LNCAP (cell line): ENCODE data around the gene EVI5.

Experiments
- TF ChIP-seq, protein P1 (sequence below): fragments of 450-650 bp; IDR thresholded peaks from 2 replicates; pipeline ENCODE4 v1.5.1; 2017; ENCODE audit warnings: mild to moderate bottlenecking

The EVI5 gene

DNA sequence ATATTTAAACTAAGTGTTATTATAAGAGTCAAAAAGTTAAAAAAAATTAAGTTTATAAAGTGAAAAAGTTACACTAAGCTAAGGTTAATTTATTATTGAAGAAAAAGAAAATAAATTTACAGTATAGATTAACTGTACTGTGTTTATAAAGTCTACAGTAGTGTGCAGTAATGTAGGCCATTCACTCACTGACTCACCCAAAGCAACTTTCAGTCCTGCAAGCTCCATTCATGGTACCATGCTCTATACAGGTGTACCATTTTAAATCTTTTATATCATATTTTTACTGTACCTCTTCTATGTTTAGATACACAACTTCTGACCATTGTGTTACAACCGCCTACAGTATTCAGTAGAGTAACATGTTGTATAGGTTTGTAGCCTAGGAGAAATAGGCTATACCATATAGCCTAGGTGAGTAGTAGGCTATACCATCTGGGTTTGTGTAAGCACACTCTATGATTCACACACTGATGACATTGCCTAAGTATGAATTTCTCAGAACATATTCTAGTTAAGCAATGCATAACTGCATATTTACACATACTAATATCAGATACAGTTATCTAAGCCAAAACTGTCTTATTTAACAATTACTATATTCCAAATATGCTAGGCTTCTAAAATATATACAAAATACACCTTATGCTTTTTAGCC, 217.6 kb downstream of the EVI5 start:
- TF ChIP-seq, protein P1, sequence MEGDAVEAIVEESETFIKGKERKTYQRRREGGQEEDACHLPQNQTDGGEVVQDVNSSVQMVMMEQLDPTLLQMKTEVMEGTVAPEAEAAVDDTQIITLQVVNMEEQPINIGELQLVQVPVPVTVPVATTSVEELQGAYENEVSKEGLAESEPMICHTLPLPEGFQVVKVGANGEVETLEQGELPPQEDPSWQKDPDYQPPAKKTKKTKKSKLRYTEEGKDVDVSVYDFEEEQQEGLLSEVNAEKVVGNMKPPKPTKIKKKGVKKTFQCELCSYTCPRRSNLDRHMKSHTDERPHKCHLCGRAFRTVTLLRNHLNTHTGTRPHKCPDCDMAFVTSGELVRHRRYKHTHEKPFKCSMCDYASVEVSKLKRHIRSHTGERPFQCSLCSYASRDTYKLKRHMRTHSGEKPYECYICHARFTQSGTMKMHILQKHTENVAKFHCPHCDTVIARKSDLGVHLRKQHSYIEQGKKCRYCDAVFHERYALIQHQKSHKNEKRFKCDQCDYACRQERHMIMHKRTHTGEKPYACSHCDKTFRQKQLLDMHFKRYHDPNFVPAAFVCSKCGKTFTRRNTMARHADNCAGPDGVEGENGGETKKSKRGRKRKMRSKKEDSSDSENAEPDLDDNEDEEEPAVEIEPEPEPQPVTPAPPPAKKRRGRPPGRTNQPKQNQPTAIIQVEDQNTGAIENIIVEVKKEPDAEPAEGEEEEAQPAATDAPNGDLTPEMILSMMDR = no peak

DNA sequence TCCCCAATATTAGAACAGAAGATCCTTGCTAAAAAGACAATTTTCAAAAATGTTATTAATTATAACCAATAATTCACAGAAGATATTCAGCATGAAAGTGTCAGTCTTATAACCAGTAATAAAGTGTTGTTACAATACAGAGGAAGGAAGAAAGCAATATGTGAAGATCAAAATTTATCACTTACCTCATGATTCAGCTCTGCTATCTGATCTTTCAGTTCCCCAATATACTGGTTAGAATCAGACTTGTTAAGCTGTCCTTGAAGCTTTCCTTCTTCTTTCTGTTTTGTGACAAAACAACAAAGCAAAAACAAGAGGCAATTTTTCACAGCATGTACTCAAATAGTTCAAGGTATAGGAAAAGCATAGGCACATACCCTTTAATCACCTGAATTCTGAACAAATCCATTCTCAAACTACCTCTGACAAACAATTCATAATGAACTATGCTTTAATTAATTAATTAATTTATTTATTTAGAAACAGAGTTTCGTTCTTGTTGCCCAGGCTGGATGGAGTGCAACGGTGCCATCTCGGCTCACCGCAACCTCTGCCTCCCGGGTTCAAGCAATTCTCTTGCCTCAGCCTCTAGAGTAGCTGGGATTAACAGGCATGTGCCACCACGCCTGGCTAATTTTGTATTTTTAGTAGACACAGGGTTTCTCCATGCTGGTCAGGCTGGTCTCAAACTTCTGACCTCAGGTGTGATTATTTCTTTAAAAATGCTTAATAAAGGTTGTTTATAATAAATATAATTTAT, 221.3 kb downstream of the EVI5 start:
- TF ChIP-seq, protein P1 = no peak

DNA sequence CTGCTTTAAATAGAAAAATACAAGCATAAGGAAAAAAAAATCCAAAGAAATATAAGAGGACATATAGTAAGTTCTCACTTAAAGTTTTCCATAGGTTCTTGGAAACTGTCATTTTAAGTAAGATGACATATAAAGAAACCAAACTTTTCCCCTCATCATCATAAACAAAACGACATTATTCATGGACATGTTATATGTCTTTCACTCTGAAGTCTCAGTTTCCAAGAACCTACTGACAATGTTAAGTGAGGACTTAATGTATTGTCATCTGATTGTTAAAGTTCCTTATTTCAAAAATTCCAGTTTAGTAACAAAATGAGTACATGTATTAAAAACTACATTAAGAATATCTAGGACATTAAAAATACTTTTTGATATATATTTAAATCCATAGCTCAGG, 228.6 kb downstream of the EVI5 start:
- TF ChIP-seq, protein P1 = no peak

DNA sequence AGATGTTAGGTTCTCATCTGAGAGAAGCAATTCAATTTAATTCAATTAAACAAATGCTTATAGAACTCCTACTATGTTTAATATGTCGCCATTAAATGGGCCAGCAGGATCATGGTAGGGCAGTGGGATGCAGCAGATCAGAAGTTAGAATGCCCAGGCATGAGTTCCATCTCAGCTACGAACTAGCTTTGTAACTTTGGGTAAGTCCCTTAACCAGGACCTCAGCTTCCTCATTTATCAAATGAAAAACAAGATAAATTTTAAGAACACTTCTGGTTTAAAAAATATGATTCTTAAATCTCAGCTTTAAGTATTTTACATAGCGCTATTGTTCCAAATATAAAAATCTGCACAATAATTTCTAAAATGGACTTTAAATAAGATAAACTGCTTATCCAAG, 230.7 kb downstream of the EVI5 start:
- TF ChIP-seq, protein P1 = no peak

DNA sequence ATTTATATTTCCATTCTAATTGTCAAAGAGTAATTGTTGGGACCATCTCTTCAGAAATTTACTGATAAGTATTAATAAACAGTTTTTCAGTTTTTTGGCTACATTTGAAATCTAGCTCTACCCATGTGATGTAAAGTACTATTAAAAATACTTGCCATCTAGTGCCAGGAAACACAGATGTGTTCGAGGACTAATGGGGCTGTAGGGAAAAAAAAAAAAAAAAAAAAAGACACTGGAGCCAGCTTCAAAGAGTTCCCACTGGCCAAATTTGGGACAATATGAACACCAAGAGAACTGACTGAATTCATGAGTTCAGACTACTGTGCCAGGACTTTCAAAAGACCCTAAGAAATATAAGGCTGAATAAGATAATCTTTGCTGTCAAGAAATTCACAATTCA, 233.0 kb downstream of the EVI5 start:
- TF ChIP-seq, protein P1 = no peak

DNA sequence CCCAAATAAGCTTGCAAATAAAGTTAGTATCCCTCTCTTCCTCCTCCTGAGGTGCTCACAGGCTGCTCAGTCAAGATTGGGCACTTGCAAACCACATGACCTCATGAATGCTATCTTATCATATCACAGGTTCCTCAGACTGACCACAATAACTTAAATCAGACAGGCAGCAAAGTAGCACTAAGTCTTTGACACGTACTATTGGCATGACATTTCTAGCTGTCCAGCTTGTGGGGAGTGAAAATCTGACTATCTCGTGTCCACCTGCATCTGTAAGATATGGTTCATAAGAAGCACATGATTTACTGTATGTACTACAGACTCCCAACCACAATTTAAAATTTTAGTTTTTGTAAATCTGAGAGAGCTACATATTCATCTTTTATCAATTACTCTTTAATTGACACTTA, 240.1 kb downstream of the EVI5 start:
- TF ChIP-seq, protein P1 = no peak

DNA sequence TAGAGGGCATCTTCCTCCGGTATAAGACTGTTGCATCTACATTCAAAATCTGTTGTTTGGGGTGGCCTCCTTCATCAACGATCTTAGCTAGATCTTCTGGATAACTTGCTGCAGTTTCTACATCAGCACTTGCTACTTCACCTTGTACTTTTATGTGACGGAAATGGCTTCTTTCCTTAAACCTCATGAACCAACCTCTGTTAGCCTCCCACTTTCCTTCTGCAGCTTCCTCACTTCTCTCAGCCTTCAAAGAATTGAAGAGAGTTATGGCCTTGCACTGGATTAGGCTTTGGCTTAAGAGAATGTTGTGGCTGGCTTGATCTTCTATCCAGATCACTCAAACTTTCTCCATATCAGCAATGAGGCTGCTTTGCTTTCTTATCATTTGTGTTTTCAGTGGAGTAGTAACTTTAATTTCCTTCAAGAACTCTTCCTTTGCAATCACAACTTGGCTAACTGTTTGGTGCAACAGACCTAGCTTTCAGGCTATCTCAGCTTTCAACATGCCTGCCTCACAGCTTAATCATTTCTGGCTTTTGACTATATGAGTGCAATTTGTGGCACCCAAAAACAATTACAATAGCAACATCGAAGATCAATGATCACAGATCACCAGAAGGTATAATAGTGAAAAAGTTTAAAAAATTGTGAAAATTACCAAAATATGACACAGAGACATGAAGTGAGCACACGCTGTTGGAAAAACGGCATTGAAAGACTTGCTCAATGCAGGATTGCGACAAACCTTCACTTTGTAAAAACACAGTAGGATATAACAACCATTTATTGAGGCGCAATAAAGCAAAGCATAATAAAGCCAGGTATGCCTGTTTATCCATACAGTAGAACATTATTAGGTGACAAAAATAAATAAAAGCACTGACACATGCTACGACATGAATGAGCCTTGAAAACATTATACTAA, 241.5 kb downstream of the EVI5 start:
- TF ChIP-seq, protein P1 = no peak
